Measurements from ENCODE around the gene NEUROD2.

- TF ChIP-seq CTCF (IDR thresholded peaks at IDR 0.05; ENCODE audit: low read length) (no peak), EZH2 (optimal IDR thresholded peaks at IDR 0.05; ENCODE audit: low read depth, low read length) (no peak)
These were observed 12.4 kb downstream of the NEUROD2 start for GRCh38 chr17:39595294-39595693.

Measured in MM.1S (cell line).